ENCODE results near the gene ZNRF3.

- TF ChIP-seq CTCF (conservative IDR thresholded peaks at IDR 0.05; ENCODE audit: low read depth, low read length) (no peak), EZH2phosphoT487 (IDR thresholded peaks at IDR 0.05; ENCODE audit: borderline replicate concordance, low read length) (no peak)
Measured at GRCh38 chr22:28992565-28993356, 109.4 kb downstream of the ZNRF3 start.
